ENCODE results near the gene ATF6B.

DNA sequence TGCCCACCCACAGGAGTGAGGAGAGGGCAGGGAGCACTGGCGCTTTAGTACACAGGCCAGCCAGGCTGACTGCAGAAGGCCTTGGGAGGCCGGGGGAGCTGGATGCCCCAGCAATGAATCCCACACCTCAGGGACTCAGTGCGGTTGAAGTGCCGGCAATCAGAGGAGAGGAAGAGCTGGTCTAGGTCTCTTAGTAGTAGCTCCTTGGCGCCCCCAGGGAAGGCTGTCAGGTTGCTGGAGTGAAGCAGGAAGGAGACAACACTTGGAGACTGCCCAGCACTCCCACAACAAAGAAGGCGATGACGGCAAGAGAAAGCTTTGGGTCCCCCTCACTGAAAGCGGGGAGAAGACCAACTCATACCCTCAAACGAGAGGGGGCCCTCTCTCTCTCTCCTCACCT, 10.6 kb downstream of the ATF6B start:
- TF ChIP-seq, protein P1, sequence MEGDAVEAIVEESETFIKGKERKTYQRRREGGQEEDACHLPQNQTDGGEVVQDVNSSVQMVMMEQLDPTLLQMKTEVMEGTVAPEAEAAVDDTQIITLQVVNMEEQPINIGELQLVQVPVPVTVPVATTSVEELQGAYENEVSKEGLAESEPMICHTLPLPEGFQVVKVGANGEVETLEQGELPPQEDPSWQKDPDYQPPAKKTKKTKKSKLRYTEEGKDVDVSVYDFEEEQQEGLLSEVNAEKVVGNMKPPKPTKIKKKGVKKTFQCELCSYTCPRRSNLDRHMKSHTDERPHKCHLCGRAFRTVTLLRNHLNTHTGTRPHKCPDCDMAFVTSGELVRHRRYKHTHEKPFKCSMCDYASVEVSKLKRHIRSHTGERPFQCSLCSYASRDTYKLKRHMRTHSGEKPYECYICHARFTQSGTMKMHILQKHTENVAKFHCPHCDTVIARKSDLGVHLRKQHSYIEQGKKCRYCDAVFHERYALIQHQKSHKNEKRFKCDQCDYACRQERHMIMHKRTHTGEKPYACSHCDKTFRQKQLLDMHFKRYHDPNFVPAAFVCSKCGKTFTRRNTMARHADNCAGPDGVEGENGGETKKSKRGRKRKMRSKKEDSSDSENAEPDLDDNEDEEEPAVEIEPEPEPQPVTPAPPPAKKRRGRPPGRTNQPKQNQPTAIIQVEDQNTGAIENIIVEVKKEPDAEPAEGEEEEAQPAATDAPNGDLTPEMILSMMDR (conservative IDR thresholded peaks at IDR 0.05): no peak
- no peak for TF ChIP-seq EZH2 (IDR thresholded peaks at IDR 0.05; ENCODE audit: low read depth)

Measured in PC-9 (cell line).